ENCODE measurements around the gene DEFB125.

DEFB125 gene, protein sequence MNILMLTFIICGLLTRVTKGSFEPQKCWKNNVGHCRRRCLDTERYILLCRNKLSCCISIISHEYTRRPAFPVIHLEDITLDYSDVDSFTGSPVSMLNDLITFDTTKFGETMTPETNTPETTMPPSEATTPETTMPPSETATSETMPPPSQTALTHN

DNA sequence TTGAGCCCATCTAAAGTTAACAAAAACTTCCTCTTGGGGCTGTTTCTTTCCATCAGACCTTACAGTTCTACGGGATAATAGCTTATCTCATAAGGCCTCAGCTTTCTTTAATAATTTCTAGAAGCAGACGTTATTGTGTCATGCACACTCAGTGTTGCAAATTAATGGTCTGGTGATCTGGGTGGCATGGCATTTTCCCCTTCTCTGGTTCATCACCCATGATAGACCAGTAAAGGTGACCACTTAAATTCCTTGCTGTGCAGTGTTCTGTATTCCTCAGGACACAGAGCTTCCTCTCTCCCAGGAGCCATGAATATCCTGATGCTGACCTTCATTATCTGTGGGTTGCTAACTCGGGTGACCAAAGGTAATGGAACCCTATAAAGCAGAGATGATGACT, at the start of gene DEFB125:
TSS of gene DEFB125 (plus strand) at position 272 of the 400 bp plus-strand sequence. CDS start at position 310, 38 bp downstream.
- TF ChIP-seq, protein P1, sequence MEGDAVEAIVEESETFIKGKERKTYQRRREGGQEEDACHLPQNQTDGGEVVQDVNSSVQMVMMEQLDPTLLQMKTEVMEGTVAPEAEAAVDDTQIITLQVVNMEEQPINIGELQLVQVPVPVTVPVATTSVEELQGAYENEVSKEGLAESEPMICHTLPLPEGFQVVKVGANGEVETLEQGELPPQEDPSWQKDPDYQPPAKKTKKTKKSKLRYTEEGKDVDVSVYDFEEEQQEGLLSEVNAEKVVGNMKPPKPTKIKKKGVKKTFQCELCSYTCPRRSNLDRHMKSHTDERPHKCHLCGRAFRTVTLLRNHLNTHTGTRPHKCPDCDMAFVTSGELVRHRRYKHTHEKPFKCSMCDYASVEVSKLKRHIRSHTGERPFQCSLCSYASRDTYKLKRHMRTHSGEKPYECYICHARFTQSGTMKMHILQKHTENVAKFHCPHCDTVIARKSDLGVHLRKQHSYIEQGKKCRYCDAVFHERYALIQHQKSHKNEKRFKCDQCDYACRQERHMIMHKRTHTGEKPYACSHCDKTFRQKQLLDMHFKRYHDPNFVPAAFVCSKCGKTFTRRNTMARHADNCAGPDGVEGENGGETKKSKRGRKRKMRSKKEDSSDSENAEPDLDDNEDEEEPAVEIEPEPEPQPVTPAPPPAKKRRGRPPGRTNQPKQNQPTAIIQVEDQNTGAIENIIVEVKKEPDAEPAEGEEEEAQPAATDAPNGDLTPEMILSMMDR (IDR thresholded peaks at IDR 0.05) = no peak
- DNase-seq (ENCODE audit: low spot score) = no peak
- no peak within 1 kb of the TSS for H3K4me3 ChIP-seq

DNA sequence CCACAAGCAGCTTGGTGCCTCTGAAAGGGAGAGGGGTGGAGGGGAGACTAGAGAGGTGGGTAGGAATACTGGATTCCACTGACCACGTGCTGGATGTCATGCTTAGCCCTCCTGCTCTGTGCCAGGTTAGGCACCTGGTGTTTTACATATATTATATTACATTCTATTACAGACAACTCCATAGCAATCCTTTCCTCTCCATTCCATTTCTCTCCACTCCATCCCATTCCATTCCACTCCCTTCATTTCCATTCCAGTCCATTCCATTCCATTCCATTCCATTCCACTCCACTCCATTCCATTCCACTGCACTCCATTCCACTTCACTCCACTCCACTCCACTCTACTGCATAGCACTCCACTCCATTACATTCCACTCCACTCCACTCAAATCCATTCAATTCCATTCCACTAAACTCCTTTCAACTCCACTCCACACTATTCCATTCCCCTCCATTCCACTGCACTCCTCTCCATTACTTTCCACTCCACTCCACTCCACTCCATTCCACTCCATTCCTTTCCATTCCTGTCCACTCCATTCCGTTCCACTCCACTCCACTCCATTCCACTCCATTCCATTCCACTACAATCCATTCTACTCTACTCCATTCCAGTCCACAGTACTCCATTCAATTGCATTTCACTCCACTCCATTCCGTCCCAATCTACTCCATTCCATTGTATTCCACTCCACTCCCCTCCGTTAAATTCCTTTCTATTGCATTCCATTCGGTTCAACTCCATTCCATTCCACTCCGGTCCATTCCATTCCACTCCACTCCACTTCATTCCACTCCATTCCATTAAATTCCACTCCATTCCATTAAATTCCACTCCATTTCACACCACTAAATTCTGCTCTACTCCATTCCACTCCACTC, 27.2 kb upstream of the DEFB125 start:
- no peak for DNase-seq (ENCODE audit: low spot score)
- TF ChIP-seq, protein P1 (IDR thresholded peaks at IDR 0.05) = no peak
- Histone ChIP-seq H3K27ac (no peak overlapping the region), H3K4me3 (no peak overlapping the region)

More for the DNA sequence above, at the start of gene DEFB125:
- H3K27ac ChIP-seq = no peak within 1 kb of the TSS

DNA sequence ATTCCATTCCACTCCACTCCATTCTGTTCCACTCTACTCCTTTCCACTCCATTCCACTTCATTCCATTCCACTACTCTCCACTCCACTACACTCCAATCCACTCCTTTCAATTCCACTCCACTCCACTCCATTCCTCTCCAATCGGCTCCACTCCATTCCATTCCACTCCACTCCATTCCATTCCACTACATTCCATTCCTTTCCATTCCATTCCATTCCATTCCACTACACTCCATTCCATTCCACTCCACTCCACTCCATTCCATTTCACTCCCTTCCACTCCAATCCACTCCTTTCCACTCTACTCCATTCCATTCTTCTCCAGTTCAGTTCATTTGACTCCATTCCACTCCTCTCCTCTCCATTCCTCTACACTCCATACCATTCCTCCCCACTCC, 26.2 kb upstream of the DEFB125 start:
- no peak overlapping the region for H3K4me3 ChIP-seq
- TF ChIP-seq, protein P1 (IDR thresholded peaks at IDR 0.05) = no peak

DNA sequence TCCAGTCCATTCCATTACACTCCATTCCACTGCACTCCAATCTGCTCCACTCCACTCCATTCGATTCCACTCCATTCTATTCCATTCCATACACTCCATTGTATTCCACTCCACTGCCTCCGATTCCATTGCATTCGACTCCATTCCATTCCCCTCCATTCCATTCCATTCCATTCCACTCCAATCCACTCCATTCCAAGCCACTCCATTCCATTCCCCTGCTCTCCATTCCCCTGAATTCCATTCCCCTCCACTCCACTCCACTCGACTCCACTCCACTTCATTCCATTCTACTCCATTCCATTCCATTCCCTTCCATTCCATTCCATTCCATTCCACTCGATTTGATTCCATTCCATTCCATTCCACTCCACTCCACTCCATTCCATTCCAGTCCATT, 25.7 kb upstream of the DEFB125 start:
- no peak for DNase-seq (ENCODE audit: low spot score)
- TF ChIP-seq, protein P1 (IDR thresholded peaks at IDR 0.05) = no peak
- Histone ChIP-seq H3K4me3 (no peak overlapping the region), H3K27ac (no peak overlapping the region)

More for the DNA sequence above, 26.2 kb upstream of the DEFB125 start:
- no peak for DNase-seq (ENCODE audit: low spot score)
- H3K27ac ChIP-seq = no peak overlapping the region

DNA sequence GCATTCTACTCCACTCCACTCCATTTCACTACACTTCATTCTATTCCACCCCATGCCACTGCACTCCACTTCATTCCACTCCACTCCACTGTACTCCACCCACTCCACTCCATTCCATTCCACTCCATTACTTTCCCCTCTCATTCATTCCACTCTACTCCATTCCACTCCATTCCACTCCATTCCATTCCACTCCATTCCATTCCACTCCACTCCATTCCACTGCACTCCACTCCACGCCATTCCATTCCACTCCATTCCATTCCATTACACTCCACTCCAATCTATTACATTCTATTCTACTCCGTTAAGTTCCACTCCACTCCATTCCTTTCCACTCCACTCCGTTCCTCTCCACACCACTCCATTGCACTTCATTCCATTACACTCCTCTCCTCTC, 25.0 kb upstream of the DEFB125 start:
- H3K4me3 ChIP-seq = no peak overlapping the region
- TF ChIP-seq, protein P1 (IDR thresholded peaks at IDR 0.05) = no peak
- no peak overlapping the region for H3K27ac ChIP-seq
- no peak for DNase-seq (ENCODE audit: low spot score)

DNA sequence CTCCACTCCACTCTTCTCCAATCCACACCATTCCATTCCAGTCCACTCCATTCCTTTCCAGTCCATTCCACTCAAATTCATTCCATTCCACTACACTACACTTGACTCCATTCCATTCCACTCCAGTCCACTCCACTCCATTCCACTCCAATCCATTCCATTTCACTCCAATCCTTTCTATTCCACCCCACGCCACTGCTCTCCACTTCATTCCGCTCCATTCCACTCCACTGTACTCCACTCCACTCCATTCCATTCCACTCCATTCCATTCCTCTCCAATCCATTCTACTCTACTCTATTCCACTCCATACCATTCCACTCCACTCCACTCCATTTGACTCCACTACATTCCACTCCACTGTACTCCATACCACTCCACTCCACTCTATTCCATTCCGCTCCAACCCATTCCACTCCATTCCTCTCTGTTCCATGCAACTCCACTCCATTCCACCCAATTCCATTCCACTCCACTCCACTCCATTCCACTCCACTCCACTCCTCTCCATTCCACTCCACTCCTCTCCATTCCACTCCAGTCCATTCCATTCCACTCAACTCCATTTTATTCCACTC, 23.4 kb upstream of the DEFB125 start:
- H3K27ac ChIP-seq = no peak overlapping the region
- H3K4me3 ChIP-seq = no peak overlapping the region
- TF ChIP-seq, protein P1 (IDR thresholded peaks at IDR 0.05) = no peak
- no peak for DNase-seq (ENCODE audit: low spot score)

Measured in coronary artery (tissue), 2 donors.